Measurements from ENCODE around the gene VPS4A. TPM values are rescaled to one million over a fixed set of nuclear protein-coding genes. Genes with fewer than 3 reads are reported as not detected.
"Not testable (repeated sequence)": the region's sequence is repeated elsewhere in the genome, so short reads cannot be mapped to it uniquely, and the experiment has no call there.

VPS4A gene
- total RNA-seq, 1 experiment from 2014 or later = 20.9 TPM

GRCh38 chr16:69327585-69328310, 16.6 kb downstream of the VPS4A start:
- no peak for DNase-seq (ENCODE audit: low spot score)

- DNase-seq (ENCODE audit: low spot score) = peak; percentile 58
Measured at GRCh38 chr16:69328854-69329316, 17.7 kb downstream of the VPS4A start.

GRCh38 chr16:69329369-69330285, 18.5 kb downstream of the VPS4A start:
- no peak for DNase-seq (ENCODE audit: low spot score)

DNA sequence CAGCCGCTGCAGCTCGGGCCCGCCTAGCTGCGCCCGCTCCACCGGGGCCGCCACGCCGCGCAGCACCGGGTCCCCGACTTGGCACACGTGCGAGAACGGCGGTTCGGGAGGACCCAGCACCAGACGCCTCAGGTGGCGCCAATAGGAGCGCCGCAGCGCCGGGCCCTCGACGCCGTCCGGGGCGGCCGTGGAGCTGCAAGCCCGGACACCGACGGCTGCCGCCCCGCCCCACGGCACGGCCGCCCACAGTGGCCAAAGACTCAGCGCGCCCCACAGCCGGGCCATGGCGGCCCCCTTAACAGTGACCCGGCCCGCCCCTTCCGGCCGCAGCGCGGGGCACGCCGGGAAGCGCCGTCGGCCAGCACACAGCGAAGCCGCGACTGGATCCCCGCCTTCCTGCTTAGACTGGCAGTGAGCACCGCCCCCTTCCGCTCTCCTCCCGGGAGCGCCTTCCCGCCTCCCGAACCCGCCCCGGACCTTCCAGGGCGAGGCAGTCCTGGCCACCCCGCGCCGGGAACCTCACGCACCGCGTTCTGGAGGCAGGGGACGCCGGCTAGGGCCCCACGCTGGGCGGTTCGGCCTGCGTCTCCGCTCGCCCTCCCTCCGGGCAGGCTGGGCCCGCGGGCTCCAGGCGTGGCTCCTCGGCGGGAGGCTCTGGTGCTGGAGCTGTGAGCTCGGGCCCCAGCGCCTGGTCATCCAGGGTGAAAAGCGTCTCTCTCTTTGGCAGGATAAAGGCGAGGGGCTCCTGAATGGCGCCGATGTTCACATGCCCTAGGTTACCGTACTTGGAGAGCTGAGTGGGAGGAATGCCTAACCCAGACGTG, 19.3 kb downstream of the VPS4A start, which contains the start of gene PDF:
Gene PDF (minus strand): TSS at position 303 of the 824 bp plus-strand sequence. CDS start 18 bp downstream, at position 285.
- DNase-seq (ENCODE audit: low spot score) = peak; percentile 91

GRCh38 chr16:69334696-69335095, 23.5 kb downstream of the VPS4A start:
- DNase-seq (ENCODE audit: low spot score) = no peak

DNA sequence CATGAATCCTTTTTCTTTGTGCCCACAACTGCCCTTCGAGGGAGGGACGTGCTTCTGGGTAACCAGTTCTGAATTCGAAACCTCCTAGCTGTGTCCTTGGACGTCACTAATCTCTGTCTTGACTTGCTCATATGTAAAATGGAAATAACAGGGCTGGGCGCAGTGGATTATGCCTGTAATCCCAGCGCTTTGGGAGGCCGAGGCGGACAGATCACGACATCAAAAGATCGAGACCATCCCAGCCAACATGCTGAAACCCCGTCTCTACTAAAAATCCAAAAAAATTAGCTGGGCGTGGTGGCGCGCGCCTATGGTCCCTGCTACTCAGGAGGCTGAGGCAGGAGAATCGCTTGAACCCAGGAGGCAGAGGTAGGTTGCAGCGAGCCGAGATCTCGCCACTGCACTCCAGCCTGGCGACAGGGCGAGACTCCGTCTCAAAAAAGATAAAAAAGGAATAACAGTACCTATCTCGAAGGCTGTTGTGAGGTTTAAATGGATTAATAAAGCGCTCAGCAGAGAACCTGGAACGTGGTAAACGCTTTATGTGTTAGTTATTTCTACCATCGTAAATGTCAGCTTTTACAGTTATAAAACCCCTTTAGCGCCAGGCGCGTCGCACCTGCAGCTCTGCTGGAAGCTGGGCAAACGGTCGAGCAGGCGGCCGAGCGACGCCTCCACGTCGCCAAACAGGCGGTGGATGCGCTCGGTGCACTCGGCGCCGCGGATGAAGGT, 27.6 kb downstream of the VPS4A start:
- no peak for DNase-seq (ENCODE audit: low spot score)

GRCh38 chr16:69339289-69340094, 28.3 kb downstream of the VPS4A start, which contains the start of the genes COG8 and NIP7:
Gene COG8 (minus strand): TSS chr16:69339564. CDS start chr16:69339552, 12 bp downstream.
Gene NIP7 (plus strand): TSS chr16:69339772. CDS start chr16:69339830, 58 bp downstream.
- peak; percentile 98 for DNase-seq (ENCODE audit: low spot score)

- DNase-seq (ENCODE audit: low spot score) = no peak
Measured at GRCh38 chr16:69340095-69340644, 29.0 kb downstream of the VPS4A start.

- DNase-seq (ENCODE audit: low spot score) = no peak
Measured at GRCh38 chr16:69344171-69344570, 33.0 kb downstream of the VPS4A start.

DNA sequence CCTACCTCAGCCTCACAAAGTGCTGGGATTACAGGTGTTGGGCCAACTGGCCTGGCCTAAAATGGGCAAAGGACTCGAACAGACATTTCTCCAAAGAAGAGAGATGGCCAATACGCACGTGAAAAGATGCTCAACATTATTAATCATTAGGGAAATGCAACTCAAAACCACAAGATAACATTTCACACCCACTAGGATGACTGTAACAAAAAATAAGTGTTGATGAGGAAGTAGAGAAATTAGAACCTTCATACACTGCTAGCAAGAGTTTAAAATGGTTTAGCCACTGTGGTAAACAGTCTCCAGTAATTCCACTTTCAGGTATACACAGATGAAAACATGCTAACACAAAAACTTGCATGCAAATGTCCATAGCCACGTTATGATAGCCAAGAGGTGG, 34.8 kb downstream of the VPS4A start:
- DNase-seq (ENCODE audit: low spot score) = no peak

- no peak for DNase-seq (ENCODE audit: low spot score)
Measured at GRCh38 chr16:69346683-69347082, 35.5 kb downstream of the VPS4A start.

GRCh38 chr16:69348222-69348621, 37.1 kb downstream of the VPS4A start:
- no peak for DNase-seq (ENCODE audit: low spot score)

- no peak for DNase-seq (ENCODE audit: low spot score)
Measured at GRCh38 chr16:69349536-69349935, 38.4 kb downstream of the VPS4A start.

DNA sequence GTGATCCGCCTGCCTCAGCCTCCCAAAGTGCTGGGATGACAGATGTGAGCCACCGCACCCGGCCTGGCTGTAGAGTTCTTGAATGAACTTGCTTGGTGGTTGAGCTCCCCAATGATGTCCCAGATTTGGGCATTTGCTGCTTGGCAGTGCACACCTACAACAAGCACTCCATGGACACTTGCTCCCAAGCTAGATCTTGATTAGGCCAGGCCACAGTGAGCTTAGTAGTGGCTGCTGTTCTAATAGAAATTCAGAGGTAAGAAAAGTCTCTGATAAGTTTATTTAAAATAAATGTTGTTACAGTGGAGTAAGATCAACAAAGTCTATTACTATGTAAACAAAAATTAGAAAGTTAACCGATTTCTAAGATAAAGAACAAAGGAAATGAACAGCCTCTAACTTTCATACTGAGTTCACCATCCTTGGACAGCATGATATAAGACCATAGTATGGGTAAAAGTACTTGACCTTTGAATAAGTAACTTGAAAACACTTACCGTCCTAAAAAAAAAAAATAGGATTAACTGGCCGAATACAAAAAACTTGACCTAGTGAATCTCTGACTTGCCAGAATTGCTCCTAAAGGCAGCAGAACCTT, 39.5 kb downstream of the VPS4A start:
- DNase-seq (ENCODE audit: low spot score) = no peak

GRCh38 chr16:69351309-69352027, 40.3 kb downstream of the VPS4A start, which contains the start of gene TMED6:
Gene TMED6 (minus strand): TSS chr16:69351786. CDS start chr16:69351753, 33 bp downstream.
- no peak for DNase-seq (ENCODE audit: low spot score)

GRCh38 chr16:69360070-69360469, 48.9 kb downstream of the VPS4A start:
- DNase-seq (ENCODE audit: low spot score) = not testable (repeated sequence)

GRCh38 chr16:69363281-69363717, 52.1 kb downstream of the VPS4A start:
- no peak for DNase-seq (ENCODE audit: low spot score)

- DNase-seq (ENCODE audit: low spot score) = no peak
Measured at GRCh38 chr16:69364088-69364487, 52.9 kb downstream of the VPS4A start.

All from H4 (cell line).